Mesendoderm (in vitro differentiated cells): ENCODE measurements around the gene PSMG4.

Source experiments
- DNase-seq: peaks from one replicate; pipeline ENCODE4 v3.0.0; 2013
- H2AK5ac ChIP-seq: 2 replicates; pipeline ENCODE4 v1.6.1; 2013; ENCODE audit warnings: low read length, inconsistent platforms
- H2BK120ac ChIP-seq: 2 replicates; pipeline ENCODE4 v1.6.1; 2013; ENCODE audit warnings: low read depth, mild to moderate bottlenecking, low read length, moderate library complexity, mixed read lengths
- H2BK15ac ChIP-seq: replicated peaks from 2 replicates; pipeline ENCODE4 v1.6.1; 2013; ENCODE audit warnings: low read depth, mild to moderate bottlenecking, moderate library complexity
- H2BK5ac ChIP-seq: 2 replicates; pipeline ENCODE4 v1.6.1; 2013; ENCODE audit warnings: low read length, inconsistent platforms
- H3K18ac ChIP-seq: 2 replicates; pipeline ENCODE4 v1.6.1; 2013; ENCODE audit warnings: mild to moderate bottlenecking, low read length, mixed read lengths
- H3K23ac ChIP-seq: one replicate; pipeline ENCODE4 v1.6.1; 2013; ENCODE audit warnings: low read length
- H3K27ac ChIP-seq: 2 replicates; pipeline ENCODE4 v1.5.1; 2013; ENCODE audit warnings: low read depth, mild to moderate bottlenecking, inconsistent platforms, low read length, moderate library complexity
- H3K27me3 ChIP-seq: 2 replicates; pipeline ENCODE4 v1.6.1; 2013; ENCODE audit warnings: low read length, control low read depth, mild to moderate bottlenecking, inconsistent platforms; ENCODE audit not compliant: insufficient read depth, poor library complexity
- H3K36me3 ChIP-seq: 2 replicates; pipeline ENCODE4 v1.6.1; 2013; ENCODE audit warnings: low read length, inconsistent platforms; ENCODE audit not compliant: control insufficient read depth, insufficient read depth
- H3K4ac ChIP-seq: one replicate; pipeline ENCODE4 v1.6.1; 2013; ENCODE audit warnings: low read depth, mild to moderate bottlenecking, low read length, moderate library complexity
- H3K4me1 ChIP-seq: 2 replicates; pipeline ENCODE4 v1.6.1; 2013; ENCODE audit warnings: low read depth, low read length, inconsistent platforms; ENCODE audit not compliant: control insufficient read depth
- H3K4me2 ChIP-seq: 2 replicates; pipeline ENCODE4 v1.6.1; 2013; ENCODE audit warnings: low read length
- H3K4me3 ChIP-seq: 2 replicates; pipeline ENCODE4 v1.5.1; 2013; ENCODE audit warnings: mild to moderate bottlenecking, low read length
- H3K56ac ChIP-seq: one replicate; pipeline ENCODE4 v1.6.1; 2013; ENCODE audit warnings: low read length
- H3K79me1 ChIP-seq: 2 replicates; pipeline ENCODE4 v1.6.1; 2013; ENCODE audit warnings: low read length, inconsistent platforms
- H3K79me2 ChIP-seq: 2 replicates; pipeline ENCODE4 v1.6.1; 2013; ENCODE audit warnings: mild to moderate bottlenecking, low read length; ENCODE audit not compliant: control insufficient read depth, insufficient read depth
- H3K9ac ChIP-seq: 2 replicates; pipeline ENCODE4 v1.6.1; 2013; ENCODE audit warnings: low read length, inconsistent platforms
- H4K5ac ChIP-seq: one replicate; pipeline ENCODE4 v1.6.1; 2013; ENCODE audit warnings: low read length
- H4K8ac ChIP-seq: one replicate; pipeline ENCODE4 v1.6.1; 2013; ENCODE audit warnings: low read depth, mild to moderate bottlenecking, control low read depth, low read length, moderate library complexity
- WGBS: extraction: QIAGEN DNeasy Blood & Tissue Kit; methylation state at CpG from one replicate; pipeline ENCODE4 v1.1.7; 2013; ENCODE audit warnings: low lambda C conversion rate, missing lambda C conversion rate; ENCODE audit not compliant: insufficient coverage; ENCODE audit errors: extremely low coverage; 5-methylcytosine and 5-hydroxymethylcytosine counted together

The PSMG4 gene

DNA sequence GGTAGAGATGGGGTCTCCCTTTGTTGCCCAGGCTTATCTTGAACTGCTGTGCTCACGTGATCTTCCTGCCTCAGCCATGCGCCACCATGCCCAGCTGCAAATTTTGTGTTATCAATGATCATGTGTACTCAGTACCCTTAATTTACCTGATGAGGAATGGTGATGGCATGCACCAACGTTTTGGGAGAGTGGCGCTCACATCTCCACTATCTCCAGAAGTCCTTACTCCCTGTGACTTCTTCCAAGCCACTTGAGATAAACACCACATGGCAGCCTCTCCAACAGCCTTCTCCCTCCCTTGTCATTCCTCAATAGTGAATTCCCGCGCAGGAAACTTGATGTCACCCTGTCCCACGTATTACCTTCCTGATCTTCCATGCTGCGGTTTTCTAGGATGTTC, 58.1 kb downstream of the PSMG4 start:
- Histone ChIP-seq H3K79me1 (no peaks in the 10 kb centered on the region), H3K4ac (no peak overlapping the region), H3K79me2 (no peaks in the 10 kb centered on the region), H3K9ac (no peak overlapping the region), H2BK120ac (no peak overlapping the region), H3K4me1 (no peaks in the 10 kb centered on the region), H3K56ac (no peak overlapping the region), H3K27ac (no peak overlapping the region), H2AK5ac (no peak overlapping the region), H3K23ac (no peak overlapping the region), H4K8ac (no peak overlapping the region), H3K4me2 (no peak overlapping the region), H3K18ac (no peak overlapping the region), H4K5ac (no peak overlapping the region), H2BK5ac (no peak overlapping the region), H3K4me3 (no peak overlapping the region), H2BK15ac (no peak overlapping the region), H3K36me3 (no peaks in the 10 kb centered on the region), H3K27me3 (no peaks in the 10 kb centered on the region)
- no CpG with 5 or more reads among the region's 8 CpGs for WGBS
- no peak for DNase-seq
